RWPE2 (cell line): ENCODE results near the gene ACTRT3.

Source experiments
- ATAC-seq: fragments of 200-7000 bp; cut with Tn5 transposase; 3 replicates; pipeline ENCODE4 v1.9.1; 2021; ENCODE audit warnings: low read depth
- DNase-seq: peaks from one replicate; pipeline ENCODE4 v3.0.0-alpha.2; 2020; ENCODE audit warnings: low spot score
- H3K27ac ChIP-seq: fragments of 450-650 bp; 2 replicates; pipeline ENCODE4 v1.5.1; 2017; ENCODE audit warnings: mild to moderate bottlenecking; ENCODE audit not compliant: poor library complexity, severe bottlenecking
- H3K27me3 ChIP-seq: fragments of 250-450 bp; sonication (Bioruptor Pico); 2 replicates; pipeline ENCODE4 v1.5.1; 2021; ENCODE audit warnings: mild to moderate bottlenecking, moderate library complexity; ENCODE audit not compliant: insufficient read depth, poor library complexity, severe bottlenecking
- H3K36me3 ChIP-seq: fragments of 250-450 bp; sonication (Bioruptor Pico); 2 replicates; pipeline ENCODE4 v1.5.1; 2020; ENCODE audit warnings: low read depth, mild to moderate bottlenecking, moderate library complexity
- H3K4me1 ChIP-seq: fragments of 250-450 bp; sonication (Bioruptor Pico); 2 replicates; pipeline ENCODE4 v1.5.1; 2021; ENCODE audit warnings: mild to moderate bottlenecking, moderate library complexity; ENCODE audit not compliant: insufficient read depth, poor library complexity, severe bottlenecking
- H3K4me3 ChIP-seq: fragments of 250-450 bp; sonication (Bioruptor Pico); 2 replicates; pipeline ENCODE4 v1.5.1; 2021; ENCODE audit warnings: mild to moderate bottlenecking, moderate library complexity; ENCODE audit not compliant: severe bottlenecking
- H3K9me3 ChIP-seq: fragments of 250-450 bp; sonication (Bioruptor Pico); 2 replicates; pipeline ENCODE4 v1.5.1; 2021; ENCODE audit warnings: mild to moderate bottlenecking, moderate library complexity; ENCODE audit not compliant: severe bottlenecking
- CTCF ChIP-seq: fragments of 450-650 bp; IDR thresholded peaks from one replicate; pipeline ENCODE4 v1.5.1; 2017; ENCODE audit warnings: mild to moderate bottlenecking, moderate library complexity; ENCODE audit not compliant: poor library complexity, severe bottlenecking

ACTRT3 gene

GRCh38 chr3:169804681-169805080 lies 35.3 kb upstream of the ACTRT3 start:
- ATAC-seq (no peak), DNase-seq (no peak)
- no peak for TF ChIP-seq CTCF
- Histone ChIP-seq H3K4me3 (no peak overlapping the region), H3K4me1 (no peaks in the 10 kb centered on the region), H3K36me3 (no peaks in the 10 kb centered on the region), H3K27me3 (no peaks in the 10 kb centered on the region), H3K9me3 (no peaks in the 10 kb centered on the region), H3K27ac (no peak overlapping the region)

- Histone ChIP-seq H3K4me3 (no peak overlapping the region), H3K9me3 (no peaks in the 10 kb centered on the region), H3K4me1 (no peaks in the 10 kb centered on the region), H3K27ac (no peak overlapping the region), H3K27me3 (no peaks in the 10 kb centered on the region), H3K36me3 (peaks cover 30% of the 10 kb centered on the region)
- ATAC-seq (no peak), DNase-seq (no peak)
- no peak for TF ChIP-seq CTCF
These were observed 23.0 kb upstream of the ACTRT3 start for GRCh38 chr3:169792359-169792758.

- TF ChIP-seq CTCF: no peak
- DNase-seq (no peak), ATAC-seq (peak; percentile 35; the same call in 2 of the 3 replicates)
- H3K36me3 ChIP-seq: peaks cover 45% of the 10 kb centered on the region
- no peak overlapping the region for H3K4me3 ChIP-seq
- no peaks in the 10 kb centered on the region for H3K27me3 ChIP-seq
- no peaks in the 10 kb centered on the region for H3K9me3 ChIP-seq
- H3K4me1 ChIP-seq: no peaks in the 10 kb centered on the region
- no peak overlapping the region for H3K27ac ChIP-seq
These were observed 21.5 kb upstream of the ACTRT3 start for GRCh38 chr3:169790687-169791429.

GRCh38 chr3:169790219-169790618 lies 20.9 kb upstream of the ACTRT3 start:
- Histone ChIP-seq H3K9me3 (no peaks in the 10 kb centered on the region), H3K27ac (no peak overlapping the region), H3K36me3 (peaks cover 52% of the 10 kb centered on the region), H3K4me3 (no peak overlapping the region), H3K4me1 (no peaks in the 10 kb centered on the region), H3K27me3 (no peaks in the 10 kb centered on the region)
- ATAC-seq: no peak
- no peak for DNase-seq
- TF ChIP-seq CTCF: no peak

- Histone ChIP-seq H3K27me3 (no peaks in the 10 kb centered on the region), H3K36me3 (peaks cover 76% of the 10 kb centered on the region), H3K9me3 (no peaks in the 10 kb centered on the region), H3K27ac (no peak overlapping the region), H3K4me1 (no peaks in the 10 kb centered on the region), H3K4me3 (no peak overlapping the region)
- no peak for DNase-seq
- ATAC-seq: no peak
- no peak for TF ChIP-seq CTCF
These were observed 18.4 kb upstream of the ACTRT3 start for GRCh38 chr3:169787791-169788190.
